Neural crest cell (in vitro differentiated cells): ENCODE results near the gene PIBF1. TPM values are rescaled to one million over a fixed set of nuclear protein-coding genes. Genes with fewer than 3 reads are reported as not detected.

Experiments used
- DNase-seq: peaks from one replicate; pipeline ENCODE4 v3.0.0; 2021; ENCODE audit warnings: low read depth, mixed read lengths, low spot score
- H3K27ac Mint-ChIP-seq: one replicate; pipeline ENCODE4 v1.8.0; 2021; ENCODE audit warnings: mild to moderate bottlenecking, mixed read lengths; ENCODE audit not compliant: unreplicated experiment
- H3K27me3 Mint-ChIP-seq: 2 replicates; pipeline ENCODE4 v1.8.0; 2021; ENCODE audit warnings: low read depth, mild to moderate bottlenecking, mixed read lengths
- H3K36me3 Mint-ChIP-seq: 2 replicates; pipeline ENCODE4 v1.8.0; 2021; ENCODE audit warnings: low read depth, mild to moderate bottlenecking, mixed read lengths
- H3K4me1 Mint-ChIP-seq: 2 replicates; pipeline ENCODE4 v1.8.0; 2021; ENCODE audit warnings: mixed read lengths
- H3K4me3 Mint-ChIP-seq: one replicate; pipeline ENCODE4 v1.8.0; 2021; ENCODE audit warnings: mild to moderate bottlenecking, mixed read lengths
- H3K9me3 Mint-ChIP-seq: 2 replicates; pipeline ENCODE4 v1.8.0; 2021; ENCODE audit warnings: mixed read lengths
- CTCF ChIP-seq: fragments of 200-600 bp; sonication (generic); conservative IDR thresholded peaks from 2 replicates; pipeline ENCODE4 v1.5.0; 2021; ENCODE audit warnings: antibody characterized with exemption, mild to moderate bottlenecking
- total RNA-seq: library from RNA; stranded (reverse); gene quantifications from 2 replicates; pipeline ENCODE4 v1.2.1, GENCODE V29; 2021

The PIBF1 gene
- total RNA-seq, 1 donor from 2014 or later: 21.5 TPM

- DNase-seq: no peak
- no peak for TF ChIP-seq CTCF
- H3K27ac Mint-ChIP-seq: no peak overlapping the region
- no peaks in the 10 kb centered on the region for H3K27me3 Mint-ChIP-seq
- peaks cover 4% of the 10 kb centered on the region for H3K9me3 Mint-ChIP-seq
- H3K36me3 Mint-ChIP-seq: peaks cover 19% of the 10 kb centered on the region
- H3K4me3 Mint-ChIP-seq: no peak overlapping the region
- peaks cover 4% of the 10 kb centered on the region for H3K4me1 Mint-ChIP-seq
These were observed 177.7 kb downstream of the PIBF1 start for GRCh38 chr13:72959643-72960042.

GRCh38 chr13:72960114-72960513 lies 178.2 kb downstream of the PIBF1 start:
- H3K9me3 Mint-ChIP-seq: peaks cover 4% of the 10 kb centered on the region
- H3K4me3 Mint-ChIP-seq: no peak overlapping the region
- no peak for TF ChIP-seq CTCF
- H3K36me3 Mint-ChIP-seq: peaks cover 19% of the 10 kb centered on the region
- H3K4me1 Mint-ChIP-seq: peaks cover 4% of the 10 kb centered on the region
- no peak for DNase-seq
- no peak overlapping the region for H3K27ac Mint-ChIP-seq
- no peaks in the 10 kb centered on the region for H3K27me3 Mint-ChIP-seq

- no peak overlapping the region for H3K4me3 Mint-ChIP-seq
- DNase-seq: no peak
- TF ChIP-seq CTCF: no peak
- peaks cover 4% of the 10 kb centered on the region for H3K9me3 Mint-ChIP-seq
- no peaks in the 10 kb centered on the region for H3K27me3 Mint-ChIP-seq
- H3K27ac Mint-ChIP-seq: no peak overlapping the region
- H3K4me1 Mint-ChIP-seq: peaks cover 4% of the 10 kb centered on the region
- H3K36me3 Mint-ChIP-seq: peaks cover 22% of the 10 kb centered on the region
These were observed 178.6 kb downstream of the PIBF1 start for GRCh38 chr13:72960541-72960940.

- no peak overlapping the region for H3K27ac Mint-ChIP-seq
- TF ChIP-seq CTCF: no peak
These were observed 181.8 kb downstream of the PIBF1 start for GRCh38 chr13:72963762-72964161.

GRCh38 chr13:72970301-72970880 lies 188.5 kb downstream of the PIBF1 start:
- Mint-ChIP-seq H3K27ac (no peak overlapping the region), H3K27me3 (no peaks in the 10 kb centered on the region), H3K4me3 (no peak overlapping the region), H3K9me3 (no peaks in the 10 kb centered on the region), H3K36me3 (peaks cover 9% of the 10 kb centered on the region), H3K4me1 (no peaks in the 10 kb centered on the region)
- no peak for TF ChIP-seq CTCF
- DNase-seq: no peak

More at GRCh38 chr13:72963762-72964161, 181.8 kb downstream of the PIBF1 start:
- H3K27me3 Mint-ChIP-seq: no peaks in the 10 kb centered on the region
- H3K4me3 Mint-ChIP-seq: no peak overlapping the region
- no peaks in the 10 kb centered on the region for H3K9me3 Mint-ChIP-seq
- DNase-seq: no peak
- H3K4me1 Mint-ChIP-seq: peaks cover 4% of the 10 kb centered on the region
- peaks cover 4% of the 10 kb centered on the region for H3K36me3 Mint-ChIP-seq

- H3K4me1 Mint-ChIP-seq: no peaks in the 10 kb centered on the region
- no peak for TF ChIP-seq CTCF
- no peaks in the 10 kb centered on the region for H3K27me3 Mint-ChIP-seq
- H3K36me3 Mint-ChIP-seq: peaks cover 8% of the 10 kb centered on the region
- no peaks in the 10 kb centered on the region for H3K9me3 Mint-ChIP-seq
- no peak overlapping the region for H3K4me3 Mint-ChIP-seq
- no peak overlapping the region for H3K27ac Mint-ChIP-seq
- DNase-seq: no peak
These were observed 189.0 kb downstream of the PIBF1 start for GRCh38 chr13:72970956-72971355.
